ENCODE results near the gene GMPS. TPM values are rescaled to one million over a fixed set of nuclear protein-coding genes. Genes with fewer than 3 reads are reported as not detected.

GMPS gene
- total and polyA plus RNA-seq, 2 of the 8 experiments (the other 6 are each of a cell fraction or from before 2014, with no cell fraction given) = 57.7 to 175 TPM

- peaks cover 0 to 24% of the 10 kb centered on the region in 2 experiments; a peak in 3 of 4 replicates for H3K79me2 ChIP-seq (ENCODE audit: control insufficient read depth in 1 of 2, insufficient read depth in 2 of 2, low read length in 2 of 2)
- H2BK5ac ChIP-seq (ENCODE audit: low read depth, low read length) = no peak overlapping the region
- H2BK120ac ChIP-seq (replicated peaks; ENCODE audit: low read depth, low read length) = no peak overlapping the region
- H3K56ac ChIP-seq (replicated peaks; ENCODE audit: insufficient read length, low read depth, low read length) = no peak overlapping the region
- H2AFZ ChIP-seq (ENCODE audit: low read length) = no peak overlapping the region
- H3K27ac ChIP-seq (ENCODE audit: low read depth, low read length) = no peak overlapping the region
- H3K9me3 ChIP-seq (ENCODE audit: insufficient read depth in 2 of 2, low read depth in 1 of 2, low read length in 1 of 2) = no peaks in the 10 kb centered on the region
- DNase-seq (ENCODE audit: low read depth in 1 of 2, low spot score in 2 of 2) (no peak), FAIRE-seq (no peak)
- TF ChIP-seq RAD21 (IDR thresholded peaks at IDR 0.05 in 1 of 2, conservative IDR thresholded peaks at IDR 0.05 in 1 of 2; ENCODE audit: low read depth in 2 of 2, low read length in 2 of 2) (no peak), HDAC6 (IDR thresholded peaks at IDR 0.05; ENCODE audit: low read depth, low read length) (no peak), SRF (IDR thresholded peaks at IDR 0.05; ENCODE audit: low read depth, low read length) (no peak), CHD1 (IDR thresholded peaks at IDR 0.05; ENCODE audit: low read depth, low read length) (no peak), CHD2 (IDR thresholded peaks at IDR 0.05; ENCODE audit: low read length) (no peak), SIN3A (conservative IDR thresholded peaks at IDR 0.05 in 1 of 2, IDR thresholded peaks at IDR 0.05 in 1 of 2; ENCODE audit: low read depth in 1 of 2, low read length in 2 of 2) (no peak), RBBP5 (IDR thresholded peaks at IDR 0.05; ENCODE audit: borderline replicate concordance, low read depth, low read length) (no peak), EGR1 (IDR thresholded peaks at IDR 0.05; ENCODE audit: borderline replicate concordance, low read depth, low read length) (no peak), FOSL1 (IDR thresholded peaks at IDR 0.05; ENCODE audit: insufficient read depth, low read depth, low read length) (no peak), TCF12 (IDR thresholded peaks at IDR 0.05; ENCODE audit: low read depth, low read length) (no peak), RNF2 (IDR thresholded peaks at IDR 0.05; ENCODE audit: borderline replicate concordance, low read depth, low read length, missing control alignments, poor library complexity, severe bottlenecking) (no peak)
- 82% methylated on average over 1 of the region's 1 CpG; no CpG with 5 or more reads in 1 of the 2 experiments for whole genome bisulfite sequencing, 2 experiments (ENCODE audit: extremely low coverage in 1 of 2, insufficient coverage in 1 of 2, insufficient read length in 1 of 2, insufficient replicate concordance in 2 of 2, low coverage in 1 of 2, low lambda C conversion rate in 2 of 2, missing lambda C conversion rate in 1 of 2)
- H3K4ac ChIP-seq (replicated peaks; ENCODE audit: insufficient read length, low read depth, low read length) = no peak overlapping the region
- H3K79me1 ChIP-seq (ENCODE audit: low read depth, low read length) = no peaks in the 10 kb centered on the region; the same call in 1 of the 2 replicates
- no peak overlapping the region for H4K5ac ChIP-seq (ENCODE audit: insufficient read length, low read depth, low read length)
- no peak overlapping the region for H3K9ac ChIP-seq (replicated peaks in 1 of 4; ENCODE audit: extremely low read depth in 1 of 4, low read depth in 3 of 4, low read length in 3 of 4)
- H4K8ac ChIP-seq (ENCODE audit: extremely low read depth, insufficient read depth, low read length) = no peak overlapping the region
- H3K27me3 ChIP-seq (replicated peaks in 1 of 4; ENCODE audit: control insufficient read depth in 3 of 4, extremely low read depth in 1 of 4, insufficient read depth in 3 of 4, low read length in 3 of 4) = no peaks in the 10 kb centered on the region
- H2BK20ac ChIP-seq (ENCODE audit: low read length) = no peak overlapping the region
- H3K23ac ChIP-seq (ENCODE audit: insufficient read length) = no peak overlapping the region
- ChIA-PET CTCF (ENCODE audit: partially characterized antibody) (interaction anchor here (1.2 kb wide), 1 partner anchor 27 kb away, joined by 3 read pairs; the partner anchor contains the start of gene GMPS), POLR2A (ENCODE audit: partially characterized antibody) (interaction anchor here (0.8 to 1.0 kb wide), 3 partner anchors 10 to 38 kb away, joined by 3 to 4 read pairs (median 4); partner anchors contain the start of gene C3orf33)
- no peaks in the 10 kb centered on the region for H4K20me1 ChIP-seq (replicated peaks in 1 of 2; ENCODE audit: control insufficient read depth in 1 of 2, insufficient read depth in 2 of 2, low read length in 2 of 2)
- no peaks in the 10 kb centered on the region for H3K36me3 ChIP-seq (ENCODE audit: control insufficient read depth in 2 of 4, insufficient read depth in 4 of 4, low read length in 3 of 4)
- no peak overlapping the region for H3K4me2 ChIP-seq (ENCODE audit: insufficient read depth in 1 of 2, low read depth in 2 of 2, low read length in 2 of 2)
- H4K91ac ChIP-seq (replicated peaks; ENCODE audit: insufficient read length, low read length) = no peak overlapping the region
- no peaks in the 10 kb centered on the region; a peak in 1 of 7 replicates for H3K4me1 ChIP-seq (replicated peaks in 1 of 4; ENCODE audit: control insufficient read depth in 3 of 4, insufficient read depth in 4 of 4, low read length in 3 of 4)
- H3K23me2 ChIP-seq (ENCODE audit: low read depth, low read length) = no peaks in the 10 kb centered on the region
- no peak overlapping the region for H2BK12ac ChIP-seq (ENCODE audit: low read depth, low read length)
- H2BK15ac ChIP-seq (ENCODE audit: low read length) = no peak overlapping the region
- H3K4me3 ChIP-seq (ENCODE audit: extremely low read depth in 1 of 4, insufficient read depth in 2 of 4, low read depth in 3 of 4, low read length in 4 of 4) = no peak overlapping the region
- H3K14ac ChIP-seq (ENCODE audit: insufficient read length) = no peak overlapping the region
- no peak overlapping the region for H3K18ac ChIP-seq (ENCODE audit: extremely low read depth, low read length)
- H2AK5ac ChIP-seq (ENCODE audit: low read depth, low read length) = no peak overlapping the region
These were observed 26.9 kb upstream of the GMPS start for GRCh38 chr3:155843569-155843968.

Data from H1 (cell line).